MCF 10A (cell line): Measurements from ENCODE around the gene C1orf50. TPM values are rescaled to one million over a fixed set of nuclear protein-coding genes. Genes with fewer than 3 reads are reported as not detected.

Experiments
- BruUV-seq: library from RNA; stranded (reverse); fragments of 400-500 nt; replicated peaks from 2 replicates; lab custom pipeline; 2021; lab: Mats Ljungman, UMichigan
- CTCF ChIA-PET: fragments of 300-600 bp; sonication (Branson Sonifier 250); formaldehyde crosslinking; extraction: SDS; loops from one replicate; lab custom pipeline; 2021; ENCODE audit warnings: antibody characterized with exemption, inconsistent platforms; lab: Yijun Ruan, JAX
- POLR2A ChIA-PET: fragments of 300-600, 350-650 bp; sonication (Branson Sonifier 250); formaldehyde crosslinking; extraction: SDS; loops from one replicate; lab custom pipeline; 2020; ENCODE audit warnings: antibody characterized with exemption, inconsistent platforms; lab: Yijun Ruan, JAX
- DNase-seq: peaks from one replicate; pipeline ENCODE4 v3.0.0-alpha.2; 2018; ENCODE audit not compliant: unreplicated experiment
- H3K27ac Mint-ChIP-seq: one replicate; pipeline ENCODE4 v1.8.0; 2022; ENCODE audit warnings: mild to moderate bottlenecking, low read depth, mixed read lengths; ENCODE audit not compliant: unreplicated experiment
- H3K27me3 Mint-ChIP-seq: one replicate; pipeline ENCODE4 v1.8.0; 2022; ENCODE audit warnings: mixed read lengths; ENCODE audit not compliant: insufficient read depth, unreplicated experiment
- H3K36me3 Mint-ChIP-seq: one replicate; pipeline ENCODE4 v1.8.0; 2022; ENCODE audit warnings: mild to moderate bottlenecking, moderate library complexity, mixed read lengths; ENCODE audit not compliant: insufficient read depth, unreplicated experiment
- H3K4me1 Mint-ChIP-seq: one replicate; pipeline ENCODE4 v1.8.0; 2022; ENCODE audit warnings: mixed read lengths; ENCODE audit not compliant: insufficient read depth, unreplicated experiment
- H3K4me3 Mint-ChIP-seq: one replicate; pipeline ENCODE4 v1.8.0; 2022; ENCODE audit warnings: mild to moderate bottlenecking, moderate library complexity, mixed read lengths; ENCODE audit not compliant: unreplicated experiment
- H3K9me3 Mint-ChIP-seq: one replicate; pipeline ENCODE4 v1.8.0; 2022; ENCODE audit warnings: mixed read lengths; ENCODE audit not compliant: unreplicated experiment
- intact Hi-C: fragments of 100-400 bp; cut with micrococcal nuclease; formaldehyde crosslinking; loops from 2 replicates; pipeline ENCODE4 v1.14.1; 2022
- total RNA-seq: library from RNA; stranded (reverse); gene quantifications from 2 replicates; pipeline ENCODE4 v1.2.3, GENCODE V29; 2022
- TF ChIP-seq, protein P1 (sequence below): fragments of 200-600 bp; IDR thresholded peaks from one replicate; pipeline ENCODE4 v1.8.0; 2022; ENCODE audit warnings: antibody characterized with exemption, mild to moderate bottlenecking; ENCODE audit not compliant: unreplicated experiment

Gene C1orf50
- total RNA-seq, 1 experiment from 2014 or later, result 11.7 TPM

DNA sequence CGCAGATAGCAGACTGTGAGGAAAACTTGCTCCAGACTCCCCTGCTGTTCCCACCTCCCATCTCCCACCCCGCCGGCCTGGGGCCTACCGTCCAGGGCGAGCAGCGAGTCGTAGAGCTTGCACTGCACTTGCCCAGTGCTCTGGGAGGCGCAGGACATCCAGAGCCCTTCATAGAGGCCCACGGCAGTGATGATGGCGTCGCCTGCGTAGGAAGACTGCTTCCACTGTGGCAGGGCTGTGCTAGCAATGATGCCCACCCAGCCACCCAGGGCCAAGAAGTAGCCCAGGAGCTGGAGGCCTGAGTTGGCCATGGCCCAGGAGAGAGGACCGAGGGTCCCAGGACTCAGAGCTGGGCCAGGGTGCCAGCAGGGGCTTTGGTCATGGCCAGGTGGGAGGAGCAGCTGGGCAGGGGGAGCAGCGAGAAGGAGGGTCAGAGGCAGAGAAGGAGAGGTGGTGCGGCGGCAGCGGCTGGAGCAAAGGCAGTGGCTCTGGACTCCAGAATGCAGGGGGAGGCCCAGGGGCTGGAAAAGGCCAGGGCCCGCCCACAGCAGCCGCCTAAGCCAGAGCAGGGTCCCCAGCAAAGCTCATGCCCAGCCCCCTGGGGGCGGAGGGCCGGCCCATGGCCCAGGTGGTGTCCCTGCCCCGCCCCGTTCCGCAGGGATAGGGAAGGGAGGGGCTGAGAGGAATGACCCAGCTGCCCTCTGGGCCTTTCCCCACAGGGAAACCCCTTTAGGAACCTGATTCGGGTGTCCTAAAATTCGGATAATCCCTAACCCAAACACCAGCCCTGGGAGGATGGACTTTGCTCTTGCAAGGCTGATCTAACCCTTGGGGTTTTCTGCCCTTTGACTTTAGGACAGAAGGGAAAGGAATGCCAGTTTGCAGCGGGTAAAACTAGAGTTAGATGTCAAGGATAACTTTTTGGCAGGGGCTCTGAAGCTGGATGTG lies 27.0 kb upstream of the C1orf50 start, which contains the start of gene CLDN19:
TSS of gene CLDN19 (minus strand) at position 484 of the 948 bp plus-strand sequence. CDS start at position 311, 173 bp downstream.
- intact Hi-C loops, result loop anchor here (10.0 kb wide), 1 partner anchor 595 kb away; no protein-coding TSS in a partner anchor
- TF ChIP-seq, protein P1, sequence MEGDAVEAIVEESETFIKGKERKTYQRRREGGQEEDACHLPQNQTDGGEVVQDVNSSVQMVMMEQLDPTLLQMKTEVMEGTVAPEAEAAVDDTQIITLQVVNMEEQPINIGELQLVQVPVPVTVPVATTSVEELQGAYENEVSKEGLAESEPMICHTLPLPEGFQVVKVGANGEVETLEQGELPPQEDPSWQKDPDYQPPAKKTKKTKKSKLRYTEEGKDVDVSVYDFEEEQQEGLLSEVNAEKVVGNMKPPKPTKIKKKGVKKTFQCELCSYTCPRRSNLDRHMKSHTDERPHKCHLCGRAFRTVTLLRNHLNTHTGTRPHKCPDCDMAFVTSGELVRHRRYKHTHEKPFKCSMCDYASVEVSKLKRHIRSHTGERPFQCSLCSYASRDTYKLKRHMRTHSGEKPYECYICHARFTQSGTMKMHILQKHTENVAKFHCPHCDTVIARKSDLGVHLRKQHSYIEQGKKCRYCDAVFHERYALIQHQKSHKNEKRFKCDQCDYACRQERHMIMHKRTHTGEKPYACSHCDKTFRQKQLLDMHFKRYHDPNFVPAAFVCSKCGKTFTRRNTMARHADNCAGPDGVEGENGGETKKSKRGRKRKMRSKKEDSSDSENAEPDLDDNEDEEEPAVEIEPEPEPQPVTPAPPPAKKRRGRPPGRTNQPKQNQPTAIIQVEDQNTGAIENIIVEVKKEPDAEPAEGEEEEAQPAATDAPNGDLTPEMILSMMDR, result no peak
- Mint-ChIP-seq H3K27me3 (no peaks in the 10 kb centered on the region), H3K36me3 (no peaks in the 10 kb centered on the region), H3K27ac (no peak within 1 kb of the TSS), H3K9me3 (no peaks in the 10 kb centered on the region), H3K4me3 (no peak within 1 kb of the TSS), H3K4me1 (peaks cover 17% of the 10 kb centered on the region)
- no TSS peak for BruUV-seq
- CTCF ChIA-PET, result interaction anchor here (1.5 kb wide), 1 partner anchor 13 kb away, joined by 4 read pairs; no protein-coding TSS in a partner anchor
- POLR2A ChIA-PET, result interaction anchor here (0.7 to 1.4 kb wide), 4 partner anchors 10 to 206 kb away, joined by 3 to 4 read pairs (median 4); partner anchors contain the start of gene YBX1
- DNase-seq, result no peak

DNA sequence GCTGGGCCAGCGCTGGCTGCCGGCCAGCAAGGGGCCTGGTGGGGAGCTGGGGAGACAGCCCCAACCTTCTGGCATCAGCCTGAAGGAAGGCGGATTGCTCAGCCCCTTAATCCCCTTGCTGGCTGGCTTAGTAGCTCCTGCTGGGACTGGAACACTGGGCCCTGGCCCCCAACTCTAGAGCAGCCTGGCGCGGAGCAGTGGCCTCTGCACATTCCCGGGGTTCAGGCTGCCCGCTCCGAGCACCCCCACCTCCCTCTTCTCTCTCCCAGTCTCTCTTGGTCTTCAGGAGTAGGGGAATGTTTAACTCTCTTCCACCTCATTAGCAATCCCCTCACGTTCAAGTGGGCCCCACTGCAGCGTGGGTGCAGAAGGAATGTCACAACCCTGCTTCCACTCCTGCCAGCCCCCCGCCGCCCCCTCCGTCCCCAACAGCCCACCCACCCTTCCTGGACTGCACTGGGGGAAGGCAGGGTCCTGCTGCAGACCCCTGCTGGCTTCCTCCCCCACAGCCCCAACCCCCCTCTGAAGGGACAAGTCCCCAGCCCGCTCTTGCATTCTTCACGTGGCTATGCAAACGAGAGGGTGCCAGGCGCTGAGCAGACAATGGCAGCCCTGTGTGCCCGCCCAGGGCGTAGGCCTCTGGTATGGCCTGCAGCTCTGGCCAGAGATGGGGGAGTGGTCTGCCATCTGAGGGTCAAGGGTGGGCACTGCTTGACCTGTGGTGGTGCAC lies 26.0 kb upstream of the C1orf50 start:
- intact Hi-C loops, result no loop called here
- Mint-ChIP-seq H3K4me3 (no peak overlapping the region), H3K27me3 (no peaks in the 10 kb centered on the region), H3K4me1 (peaks cover 17% of the 10 kb centered on the region), H3K36me3 (peaks cover 9% of the 10 kb centered on the region), H3K27ac (no peak overlapping the region), H3K9me3 (no peaks in the 10 kb centered on the region)
- BruUV-seq, result no TSS peak
- no peak for DNase-seq
- TF ChIP-seq, protein P1, result no peak
- POLR2A ChIA-PET, result interaction anchor here (0.7 to 1.4 kb wide), 3 partner anchors 58 to 207 kb away, joined by 3 to 4 read pairs (median 4); partner anchors contain the start of gene YBX1
- CTCF ChIA-PET, result interaction anchor here (1.5 kb wide), 1 partner anchor 12 kb away, joined by 4 read pairs; no protein-coding TSS in a partner anchor

DNA sequence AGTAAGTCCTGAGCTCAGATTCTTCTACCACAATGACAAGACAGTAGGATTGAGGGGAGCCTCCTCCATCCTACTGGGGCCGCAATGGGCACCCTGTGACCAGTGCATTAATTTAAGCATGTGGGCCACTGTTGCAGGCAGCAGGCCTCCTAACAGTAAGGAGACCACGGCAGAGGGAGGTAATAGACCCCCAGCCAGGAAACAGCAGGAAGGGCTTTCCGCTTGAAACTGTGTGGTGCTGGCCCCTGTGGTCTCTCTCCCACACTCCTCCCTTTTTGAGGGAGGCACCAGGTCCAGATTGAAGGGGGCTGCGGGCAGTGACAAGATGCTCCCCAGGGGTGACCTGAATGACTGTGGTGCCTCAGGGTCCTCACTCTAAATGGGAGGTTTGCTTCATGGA lies 25.3 kb upstream of the C1orf50 start:
- TF ChIP-seq, protein P1, result no peak
- H3K36me3 Mint-ChIP-seq, result peaks cover 16% of the 10 kb centered on the region
- DNase-seq, result no peak
- intact Hi-C loops, result no loop called here
- H3K27me3 Mint-ChIP-seq, result no peaks in the 10 kb centered on the region
- POLR2A ChIA-PET, result interaction anchor here (0.6 kb wide), 1 partner anchor 130 kb away, joined by 4 read pairs; no protein-coding TSS in a partner anchor
- no peaks in the 10 kb centered on the region for H3K9me3 Mint-ChIP-seq
- H3K4me1 Mint-ChIP-seq, result peaks cover 17% of the 10 kb centered on the region
- H3K27ac Mint-ChIP-seq, result no peak overlapping the region
- CTCF ChIA-PET, result no interaction called here
- no peak overlapping the region for H3K4me3 Mint-ChIP-seq
- BruUV-seq, result no TSS peak
